ENCODE results near the gene CDC42EP4.

GRCh38 chr17:73269329-73269615 lies 42.5 kb downstream of the CDC42EP4 start:
- TF ChIP-seq EP300 (conservative IDR thresholded peaks at IDR 0.05; ENCODE audit: poor library complexity, severe bottlenecking) = no peak
- TF ChIP-seq, protein P1, sequence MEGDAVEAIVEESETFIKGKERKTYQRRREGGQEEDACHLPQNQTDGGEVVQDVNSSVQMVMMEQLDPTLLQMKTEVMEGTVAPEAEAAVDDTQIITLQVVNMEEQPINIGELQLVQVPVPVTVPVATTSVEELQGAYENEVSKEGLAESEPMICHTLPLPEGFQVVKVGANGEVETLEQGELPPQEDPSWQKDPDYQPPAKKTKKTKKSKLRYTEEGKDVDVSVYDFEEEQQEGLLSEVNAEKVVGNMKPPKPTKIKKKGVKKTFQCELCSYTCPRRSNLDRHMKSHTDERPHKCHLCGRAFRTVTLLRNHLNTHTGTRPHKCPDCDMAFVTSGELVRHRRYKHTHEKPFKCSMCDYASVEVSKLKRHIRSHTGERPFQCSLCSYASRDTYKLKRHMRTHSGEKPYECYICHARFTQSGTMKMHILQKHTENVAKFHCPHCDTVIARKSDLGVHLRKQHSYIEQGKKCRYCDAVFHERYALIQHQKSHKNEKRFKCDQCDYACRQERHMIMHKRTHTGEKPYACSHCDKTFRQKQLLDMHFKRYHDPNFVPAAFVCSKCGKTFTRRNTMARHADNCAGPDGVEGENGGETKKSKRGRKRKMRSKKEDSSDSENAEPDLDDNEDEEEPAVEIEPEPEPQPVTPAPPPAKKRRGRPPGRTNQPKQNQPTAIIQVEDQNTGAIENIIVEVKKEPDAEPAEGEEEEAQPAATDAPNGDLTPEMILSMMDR (IDR thresholded peaks at IDR 0.05; ENCODE audit: poor library complexity, severe bottlenecking) = no peak
- TF ChIP-seq TAF1 (IDR thresholded peaks at IDR 0.05; ENCODE audit: low read depth) = no peak
- no peak for TF ChIP-seq POLR2AphosphoS5 (IDR thresholded peaks at IDR 0.05)
- TF ChIP-seq EZH2 (IDR thresholded peaks at IDR 0.05; ENCODE audit: borderline replicate concordance, insufficient read depth, low read length, poor library complexity, severe bottlenecking) = no peak
- TF ChIP-seq RAD21 (conservative IDR thresholded peaks at IDR 0.05) = no peak
- TF ChIP-seq, protein P2, sequence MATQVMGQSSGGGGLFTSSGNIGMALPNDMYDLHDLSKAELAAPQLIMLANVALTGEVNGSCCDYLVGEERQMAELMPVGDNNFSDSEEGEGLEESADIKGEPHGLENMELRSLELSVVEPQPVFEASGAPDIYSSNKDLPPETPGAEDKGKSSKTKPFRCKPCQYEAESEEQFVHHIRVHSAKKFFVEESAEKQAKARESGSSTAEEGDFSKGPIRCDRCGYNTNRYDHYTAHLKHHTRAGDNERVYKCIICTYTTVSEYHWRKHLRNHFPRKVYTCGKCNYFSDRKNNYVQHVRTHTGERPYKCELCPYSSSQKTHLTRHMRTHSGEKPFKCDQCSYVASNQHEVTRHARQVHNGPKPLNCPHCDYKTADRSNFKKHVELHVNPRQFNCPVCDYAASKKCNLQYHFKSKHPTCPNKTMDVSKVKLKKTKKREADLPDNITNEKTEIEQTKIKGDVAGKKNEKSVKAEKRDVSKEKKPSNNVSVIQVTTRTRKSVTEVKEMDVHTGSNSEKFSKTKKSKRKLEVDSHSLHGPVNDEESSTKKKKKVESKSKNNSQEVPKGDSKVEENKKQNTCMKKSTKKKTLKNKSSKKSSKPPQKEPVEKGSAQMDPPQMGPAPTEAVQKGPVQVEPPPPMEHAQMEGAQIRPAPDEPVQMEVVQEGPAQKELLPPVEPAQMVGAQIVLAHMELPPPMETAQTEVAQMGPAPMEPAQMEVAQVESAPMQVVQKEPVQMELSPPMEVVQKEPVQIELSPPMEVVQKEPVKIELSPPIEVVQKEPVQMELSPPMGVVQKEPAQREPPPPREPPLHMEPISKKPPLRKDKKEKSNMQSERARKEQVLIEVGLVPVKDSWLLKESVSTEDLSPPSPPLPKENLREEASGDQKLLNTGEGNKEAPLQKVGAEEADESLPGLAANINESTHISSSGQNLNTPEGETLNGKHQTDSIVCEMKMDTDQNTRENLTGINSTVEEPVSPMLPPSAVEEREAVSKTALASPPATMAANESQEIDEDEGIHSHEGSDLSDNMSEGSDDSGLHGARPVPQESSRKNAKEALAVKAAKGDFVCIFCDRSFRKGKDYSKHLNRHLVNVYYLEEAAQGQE (IDR thresholded peaks at IDR 0.05; ENCODE audit: borderline replicate concordance) = no peak
- no peak for TF ChIP-seq SMC3 (conservative IDR thresholded peaks at IDR 0.05; ENCODE audit: poor library complexity)

Data from neural cell (in vitro differentiated cells).